Stimulated activated CD8-positive, alpha-beta memory T cell treated with anti-CD3 and anti-CD28 coated beads, Interleukin-4, amount 100 ng/mL, for 24 hours (primary cell): ENCODE measurements around the gene PCNX3.

Source experiments
- DNase-seq: peaks from one replicate; pipeline ENCODE4 v3.0.0-alpha.2; 2020; ENCODE audit warnings: low read depth

The PCNX3 gene

GRCh38 chr11:65580756-65581155 lies 34.8 kb upstream of the PCNX3 start:
- no peak for DNase-seq

- no peak for DNase-seq
Observed at GRCh38 chr11:65581928-65582327, 33.6 kb upstream of the PCNX3 start.

GRCh38 chr11:65583589-65583988 lies 32.0 kb upstream of the PCNX3 start:
- DNase-seq, result no peak

- no peak for DNase-seq
Observed at GRCh38 chr11:65584106-65584505, 31.5 kb upstream of the PCNX3 start.

GRCh38 chr11:65584723-65585171 lies 30.8 kb upstream of the PCNX3 start:
- DNase-seq, result no peak

- DNase-seq, result no peak
Observed at GRCh38 chr11:65585396-65586246, 30.0 kb upstream of the PCNX3 start.

GRCh38 chr11:65586247-65586630 lies 29.3 kb upstream of the PCNX3 start:
- no peak for DNase-seq

- no peak for DNase-seq
Observed at GRCh38 chr11:65586676-65587075, 28.9 kb upstream of the PCNX3 start.

- DNase-seq, result peak; percentile 68
Observed at GRCh38 chr11:65588199-65589054, 27.1 kb upstream of the PCNX3 start.

GRCh38 chr11:65589444-65590239 lies 25.9 kb upstream of the PCNX3 start:
- DNase-seq, result peak; percentile 53

- DNase-seq, result no peak
Observed at GRCh38 chr11:65590240-65590738, 25.3 kb upstream of the PCNX3 start.

GRCh38 chr11:65591939-65592857 lies 23.4 kb upstream of the PCNX3 start:
- DNase-seq, result no peak

GRCh38 chr11:65592858-65593517 lies 22.6 kb upstream of the PCNX3 start:
- DNase-seq, result no peak

- DNase-seq, result no peak
Observed at GRCh38 chr11:65593518-65594414, 21.8 kb upstream of the PCNX3 start.

- DNase-seq, result no peak
Observed at GRCh38 chr11:65595131-65595530, 20.4 kb upstream of the PCNX3 start.

GRCh38 chr11:65595543-65596281 lies 19.9 kb upstream of the PCNX3 start, which contains the start of gene KCNK7:
Gene KCNK7, minus strand, starts transcription at chr11:65595800. Its CDS starts 28 bp downstream, at chr11:65595772.
- no peak for DNase-seq

GRCh38 chr11:65596520-65596919 lies 19.1 kb upstream of the PCNX3 start:
- no peak for DNase-seq

- DNase-seq, result no peak
Observed at GRCh38 chr11:65598258-65598699, 17.3 kb upstream of the PCNX3 start.
